ENCODE results near the gene SNRPD3. TPM values are rescaled to one million over a fixed set of nuclear protein-coding genes. Genes with fewer than 3 reads are reported as not detected.

SNRPD3 gene
- total RNA-seq, 1 donor = 112 TPM

GRCh38 chr22:24513378-24514240, 42.2 kb upstream of the SNRPD3 start:
- DNase-seq (ENCODE audit: low read depth) = no peak
- no peak for TF ChIP-seq CTCF (IDR thresholded peaks at IDR 0.05; ENCODE audit: insufficient read depth, low read length)
- no peak overlapping the region for H3K4me3 ChIP-seq (ENCODE audit: low read depth, low read length)

GRCh38 chr22:24514241-24515026, 41.4 kb upstream of the SNRPD3 start:
- DNase-seq (ENCODE audit: low read depth) = no peak
- TF ChIP-seq CTCF (IDR thresholded peaks at IDR 0.05; ENCODE audit: insufficient read depth, low read length) = no peak
- H3K4me3 ChIP-seq (ENCODE audit: low read depth, low read length) = no peak overlapping the region

- DNase-seq (ENCODE audit: low read depth) = no peak
- no peak for TF ChIP-seq CTCF (IDR thresholded peaks at IDR 0.05; ENCODE audit: insufficient read depth, low read length)
- no peak overlapping the region for H3K4me3 ChIP-seq (ENCODE audit: low read depth, low read length)
Observed at GRCh38 chr22:24515027-24515338, 40.8 kb upstream of the SNRPD3 start.

- peak; percentile 94 for DNase-seq (ENCODE audit: low read depth)
- H3K4me3 ChIP-seq (ENCODE audit: low read depth, low read length) = peak overlapping the region; percentile 44
- TF ChIP-seq CTCF (IDR thresholded peaks at IDR 0.05; ENCODE audit: insufficient read depth, low read length) = peak; percentile 23
Observed at GRCh38 chr22:24516301-24516737, 39.5 kb upstream of the SNRPD3 start.

GRCh38 chr22:24517446-24517845, 38.4 kb upstream of the SNRPD3 start:
- DNase-seq (ENCODE audit: low read depth) = no peak
- no peak overlapping the region for H3K4me3 ChIP-seq (ENCODE audit: low read depth, low read length)
- TF ChIP-seq CTCF (IDR thresholded peaks at IDR 0.05; ENCODE audit: insufficient read depth, low read length) = no peak

- H3K4me3 ChIP-seq (ENCODE audit: low read depth, low read length) = no peak overlapping the region
- no peak for TF ChIP-seq CTCF (IDR thresholded peaks at IDR 0.05; ENCODE audit: insufficient read depth, low read length)
Observed at GRCh38 chr22:24518228-24518627, 37.6 kb upstream of the SNRPD3 start.

More at GRCh38 chr22:24518228-24518627, 37.6 kb upstream of the SNRPD3 start:
- no peak for DNase-seq (ENCODE audit: low read depth)

All from fibroblast of the aortic adventitia (primary cell).